Measurements from ENCODE around the gene FAM76B.

The FAM76B gene

DNA sequence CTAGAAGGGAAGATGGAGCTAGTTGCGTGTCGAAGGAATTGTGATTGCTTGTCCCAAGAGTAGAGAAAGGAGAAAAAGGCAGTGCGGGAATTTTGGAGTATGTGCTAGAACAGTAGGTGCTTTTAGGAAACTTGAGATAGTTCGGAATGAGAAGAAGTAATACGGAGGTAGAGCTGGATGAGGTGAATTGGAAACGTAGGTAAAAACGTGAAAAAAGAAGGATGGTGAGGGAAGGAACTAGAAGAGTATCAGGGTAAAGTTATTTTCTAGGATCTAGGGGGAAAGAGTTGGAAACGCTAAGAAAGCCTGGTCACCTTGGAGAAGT lies 2.1 kb upstream of the FAM76B start:
- DNase-seq: no peak

DNA sequence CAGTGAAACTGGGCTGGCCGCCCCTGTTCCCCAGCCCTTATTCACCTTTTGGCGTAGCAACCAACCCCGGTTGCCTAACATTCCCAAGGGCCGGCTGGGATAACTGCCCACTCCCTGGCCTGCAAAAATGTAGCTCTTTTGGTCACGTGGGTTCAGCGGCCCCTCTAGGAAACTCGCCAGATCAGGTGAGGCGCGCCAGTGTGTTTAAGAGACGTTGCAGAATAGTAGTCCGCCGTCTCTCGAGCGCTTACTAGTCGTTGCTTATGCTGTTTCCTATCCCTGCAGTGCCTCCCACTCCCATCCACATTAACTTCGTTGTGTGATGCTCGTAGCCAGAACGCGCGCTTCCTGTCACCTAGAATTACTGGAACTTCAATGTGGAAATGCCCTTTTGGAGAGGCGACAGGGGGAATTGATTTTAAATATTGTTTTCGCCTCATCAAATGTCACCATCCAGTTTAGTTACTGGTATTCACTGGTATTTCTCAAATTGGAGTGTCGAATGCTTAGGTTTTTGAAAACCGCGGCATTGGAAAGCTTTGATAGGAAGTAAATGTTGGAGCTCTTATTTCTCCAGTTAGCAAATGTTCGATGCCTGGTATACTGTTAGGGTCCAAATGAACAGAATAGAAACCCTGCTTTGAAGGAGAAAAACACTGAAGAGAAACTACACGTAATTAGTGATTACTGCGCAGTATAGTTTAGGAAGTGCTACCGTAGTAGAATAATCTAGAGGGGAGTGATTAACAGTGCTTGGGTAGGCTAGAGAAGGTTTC lies 1.5 kb upstream of the FAM76B start:
- DNase-seq: peak; percentile 49

DNA sequence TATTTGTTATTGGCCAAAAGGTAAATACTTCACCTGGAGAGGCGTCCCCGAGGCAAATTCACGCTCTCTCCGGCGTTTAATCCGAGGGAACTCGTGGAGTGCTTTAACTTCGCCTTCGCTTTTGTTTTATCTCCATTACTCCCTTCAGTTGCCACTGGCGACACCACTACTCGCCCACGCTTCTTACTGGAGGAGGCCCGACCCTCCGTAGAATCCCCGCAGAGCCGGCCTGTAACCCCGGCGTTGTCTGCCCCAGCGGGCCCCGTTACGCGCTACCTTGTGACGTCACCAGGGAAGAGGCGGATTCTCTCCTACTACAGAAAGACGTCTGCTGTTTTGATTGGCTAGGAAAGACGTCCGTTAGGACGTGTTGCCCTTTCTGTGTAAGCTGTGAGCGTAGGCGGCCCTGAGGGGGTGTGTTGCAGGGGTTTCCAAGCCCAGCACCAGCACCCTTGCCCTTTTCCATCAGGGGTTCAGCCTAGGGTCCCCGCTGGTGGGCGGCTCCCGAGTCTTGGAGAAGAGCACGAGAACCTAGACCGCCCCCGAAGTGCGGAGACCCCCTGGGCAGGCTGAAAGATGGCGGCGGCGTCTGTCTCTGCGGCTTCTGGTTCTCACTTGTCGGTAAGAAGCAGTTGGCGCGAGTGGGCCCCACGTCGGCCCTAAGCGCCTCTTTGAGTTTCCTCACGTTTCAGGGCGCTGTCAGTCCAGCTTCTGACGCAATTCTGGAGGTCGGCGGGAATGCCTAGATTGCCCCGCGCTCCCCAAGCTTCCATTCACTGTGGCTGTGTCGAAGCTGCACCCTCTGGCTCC lies 746 bp upstream of the FAM76B start, which contains the start of gene CEP57:
Gene CEP57 (plus strand): TSS at position 376 of the 810 bp plus-strand sequence. CDS start 201 bp downstream, at position 577.
- DNase-seq: peak; percentile 100

DNA sequence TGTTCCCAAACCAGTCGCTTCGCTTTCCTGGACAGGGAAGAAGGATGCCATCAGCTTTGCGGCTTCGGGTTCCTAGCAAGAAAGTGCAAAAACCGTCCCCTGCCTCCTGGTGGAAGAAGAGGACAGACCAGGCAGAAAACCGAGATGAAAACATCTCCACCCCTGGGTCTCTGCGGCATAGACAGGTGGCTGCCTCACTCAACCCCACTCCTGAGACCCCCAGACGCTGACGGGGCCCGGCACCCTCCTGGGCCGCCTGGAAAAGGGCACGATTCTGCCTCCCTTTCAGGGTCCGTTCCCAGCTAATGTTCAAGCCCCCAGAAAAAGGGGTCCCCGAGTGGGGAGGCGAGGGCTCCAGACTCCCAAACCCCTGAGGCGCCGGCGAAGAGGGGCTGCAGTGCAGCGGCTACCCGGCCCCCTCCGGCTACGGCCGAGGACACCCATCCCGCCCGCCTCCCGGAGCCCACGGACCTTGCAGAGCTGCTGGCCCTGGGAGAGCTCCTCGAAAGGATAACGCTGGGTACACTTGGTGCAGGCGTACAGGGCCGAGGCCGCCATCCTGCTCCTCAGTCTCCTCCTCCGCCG lies 569 bp downstream of the FAM76B start:
- no peak for DNase-seq

DNA sequence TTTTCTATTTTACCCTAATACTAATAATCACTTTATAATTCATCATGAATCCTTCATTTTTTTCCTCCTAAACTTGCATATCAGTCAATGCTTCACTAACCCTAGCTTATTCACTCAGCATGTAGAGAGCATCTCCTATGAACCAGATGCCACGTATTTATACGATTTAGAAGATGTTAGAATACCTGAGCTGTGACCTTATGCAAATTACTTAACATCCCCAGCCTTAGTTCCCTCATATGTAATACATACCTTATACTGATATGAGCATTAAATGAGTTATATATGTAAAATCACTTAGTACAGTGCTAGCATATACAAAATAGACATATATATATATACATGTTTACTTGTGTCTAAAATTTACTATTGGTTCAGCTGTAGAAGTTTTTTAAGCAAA lies 9.0 kb downstream of the FAM76B start:
- no peak for DNase-seq

DNA sequence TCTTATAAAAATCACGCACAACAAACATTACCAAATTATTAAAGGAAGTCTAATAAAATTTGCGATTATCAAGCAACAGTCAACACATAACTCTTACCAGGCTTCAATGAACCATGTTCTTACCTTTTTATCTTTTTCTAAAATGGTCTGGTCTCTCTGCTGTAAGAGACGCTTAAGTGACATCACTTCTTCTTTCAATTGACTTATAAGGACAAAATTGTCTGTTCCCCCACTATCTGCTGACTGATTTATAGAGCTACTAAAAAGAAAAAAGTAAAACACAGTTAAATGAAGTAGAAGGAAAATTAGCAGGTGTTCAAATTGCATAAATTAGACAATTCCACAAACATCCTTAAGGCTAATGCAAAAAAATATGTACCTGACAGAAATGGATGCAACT lies 10.9 kb downstream of the FAM76B start:
- no peak for DNase-seq

DNA sequence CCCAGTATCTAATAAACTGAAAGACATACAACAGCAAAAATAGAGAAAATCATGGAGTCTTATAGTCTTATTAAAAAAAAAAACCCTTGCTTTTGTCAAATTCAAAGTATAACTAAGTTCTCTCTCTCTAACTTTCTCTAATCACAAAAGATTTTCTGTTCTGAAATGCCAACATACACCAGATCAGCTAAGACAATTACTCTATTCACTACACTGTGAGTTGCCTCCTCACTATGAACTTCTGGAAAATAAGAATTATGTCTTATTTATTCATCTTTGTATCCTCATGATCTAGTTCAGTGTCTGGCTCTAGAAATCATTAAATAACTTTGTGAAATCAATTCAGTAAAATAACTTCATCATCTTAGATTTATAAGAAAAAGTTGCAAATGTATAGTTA lies 12.7 kb downstream of the FAM76B start:
- no peak for DNase-seq

DNA sequence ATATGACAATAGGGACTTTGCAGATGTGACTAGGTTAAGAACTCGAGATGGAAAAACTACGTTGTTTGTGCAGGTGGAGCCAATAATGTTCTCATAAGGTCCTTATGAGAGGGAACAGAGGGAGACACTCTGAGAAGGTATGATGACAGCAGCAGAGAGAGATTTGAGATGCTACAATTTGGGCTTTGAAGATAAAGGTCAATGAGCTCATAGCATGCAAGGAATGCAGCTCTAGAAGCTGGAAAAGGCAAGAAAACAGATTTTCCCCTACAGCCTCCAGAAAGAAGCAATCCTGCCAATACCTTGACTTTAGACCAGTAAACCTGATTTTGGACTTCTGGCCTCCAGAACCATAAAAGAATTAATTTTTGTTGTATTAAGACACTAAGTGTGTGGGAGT lies 21.1 kb downstream of the FAM76B start:
- no peak for DNase-seq

DNA sequence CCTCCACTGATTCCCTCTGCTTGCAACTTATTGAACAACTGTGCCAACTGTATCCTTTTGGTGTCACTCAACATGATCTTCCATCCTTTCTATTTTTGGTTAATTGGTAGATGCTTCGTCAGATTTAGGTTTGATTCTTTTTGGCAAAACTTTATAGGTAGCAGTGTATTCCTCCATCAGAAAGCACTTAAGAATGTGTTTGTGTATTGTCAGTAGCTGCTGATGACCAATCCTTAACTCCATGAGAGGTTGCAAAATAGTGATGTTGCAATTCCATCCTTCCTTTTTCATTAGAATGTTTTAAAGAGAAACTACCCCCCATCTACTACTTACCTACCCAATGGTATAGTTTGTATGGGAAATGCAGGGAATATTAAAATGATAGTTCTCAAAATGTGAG lies 22.1 kb downstream of the FAM76B start:
- DNase-seq: peak; percentile 81

DNA sequence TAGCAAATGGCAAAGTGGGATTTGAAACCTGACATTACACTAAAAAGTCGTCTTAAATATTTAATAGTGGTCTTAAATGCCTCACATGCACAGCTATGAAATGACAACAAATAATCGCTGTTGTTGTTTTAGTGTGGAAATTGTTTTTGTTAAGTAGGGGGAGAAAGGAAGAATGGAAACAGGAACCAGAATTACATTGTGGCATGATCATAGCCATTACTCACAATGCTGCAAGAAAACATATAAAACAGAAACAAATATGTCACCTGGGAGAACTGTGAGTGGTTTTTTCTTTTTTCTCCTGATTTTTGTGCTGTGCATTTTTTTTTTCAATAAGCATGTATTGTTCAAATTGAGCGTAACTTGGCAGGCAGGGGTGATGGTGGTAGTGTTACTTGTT lies 22.9 kb downstream of the FAM76B start:
- peak; percentile 68 for DNase-seq

DNA sequence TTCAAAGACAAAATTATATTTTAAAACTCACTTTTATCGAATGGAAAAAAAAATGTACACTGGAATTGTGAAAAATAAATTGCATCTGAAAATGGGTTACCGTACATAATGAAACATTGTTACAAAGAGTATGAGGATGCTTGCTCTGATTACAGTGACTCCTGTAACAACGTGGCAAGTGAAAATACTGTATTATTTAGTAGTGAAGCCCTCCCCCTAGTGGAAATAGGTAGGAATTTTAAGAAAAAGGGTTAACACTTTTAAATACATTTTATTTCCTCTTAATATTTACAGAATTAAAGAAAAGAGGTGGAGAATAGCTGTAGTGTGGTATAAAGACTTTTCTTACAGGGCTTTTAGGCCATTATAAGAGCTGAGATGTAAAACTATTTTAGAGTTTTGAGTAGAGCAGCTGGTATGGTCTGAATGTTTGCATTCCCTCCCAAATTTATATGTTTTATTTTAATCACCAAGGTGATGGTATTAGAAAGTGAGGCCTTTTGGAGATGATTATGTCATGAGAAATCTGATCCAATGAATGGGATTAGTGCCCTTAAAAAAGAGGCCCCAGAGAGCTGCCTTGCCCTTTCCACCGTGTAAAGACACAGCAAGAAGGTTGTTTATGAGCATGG lies 25.2 kb downstream of the FAM76B start:
- DNase-seq: peak; percentile 65

DNA sequence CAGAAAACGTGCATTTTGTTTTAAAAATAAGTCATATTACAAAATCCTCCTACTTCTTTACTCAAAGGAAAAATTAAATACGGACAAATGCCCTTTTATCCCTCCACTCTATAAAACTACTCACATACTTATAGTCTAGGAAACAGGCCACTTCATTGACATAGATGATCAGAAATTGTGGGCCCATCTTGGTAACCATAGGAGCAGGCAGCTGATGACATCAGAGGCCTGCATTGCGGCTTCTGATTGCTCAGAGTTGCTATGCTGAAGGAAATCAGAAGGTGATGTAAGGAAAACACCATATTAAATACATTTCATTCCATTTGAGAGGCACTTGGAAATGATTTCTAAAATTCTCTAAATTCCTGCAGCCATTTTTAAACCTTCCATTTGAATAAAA lies 27.0 kb downstream of the FAM76B start:
- DNase-seq: no peak

DNA sequence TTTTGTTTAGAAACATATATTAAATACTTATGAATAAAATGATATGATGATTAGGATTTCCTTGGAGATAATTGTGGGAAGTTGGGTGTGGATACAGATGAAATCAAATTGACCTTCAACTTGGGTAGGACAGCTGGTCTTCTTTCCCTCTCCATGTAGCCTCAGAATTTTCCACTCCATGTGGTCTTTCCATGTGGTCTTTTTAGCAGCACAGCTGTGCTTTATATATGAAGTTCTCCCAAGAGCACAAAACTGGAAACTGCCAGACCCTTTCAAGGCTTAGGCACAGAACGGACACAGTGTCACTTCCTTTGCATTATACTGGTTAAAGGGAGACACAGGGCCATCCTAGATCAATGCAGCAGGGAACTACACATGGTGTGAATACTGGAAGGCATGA lies 28.6 kb downstream of the FAM76B start:
- no peak for DNase-seq

DNA sequence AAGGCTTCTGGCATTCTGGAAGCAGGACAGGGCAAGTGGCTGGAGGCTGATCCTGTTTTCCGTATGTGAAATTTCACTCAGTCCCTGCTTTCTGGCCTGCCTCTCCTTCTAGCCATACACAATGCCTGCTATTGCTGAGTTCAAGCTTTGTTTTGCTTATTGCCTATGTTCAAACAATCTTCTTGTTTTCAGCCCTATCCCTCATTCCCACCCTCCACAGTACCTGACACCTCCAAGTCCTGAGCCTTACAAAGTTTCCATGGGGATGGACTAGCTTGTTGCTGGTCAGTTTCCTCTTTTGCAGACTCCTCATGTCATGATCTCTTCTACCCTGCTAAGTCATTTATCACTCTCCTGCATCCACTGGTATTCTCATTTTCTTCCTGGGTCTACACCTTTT lies 38.1 kb downstream of the FAM76B start:
- no peak for DNase-seq

DNA sequence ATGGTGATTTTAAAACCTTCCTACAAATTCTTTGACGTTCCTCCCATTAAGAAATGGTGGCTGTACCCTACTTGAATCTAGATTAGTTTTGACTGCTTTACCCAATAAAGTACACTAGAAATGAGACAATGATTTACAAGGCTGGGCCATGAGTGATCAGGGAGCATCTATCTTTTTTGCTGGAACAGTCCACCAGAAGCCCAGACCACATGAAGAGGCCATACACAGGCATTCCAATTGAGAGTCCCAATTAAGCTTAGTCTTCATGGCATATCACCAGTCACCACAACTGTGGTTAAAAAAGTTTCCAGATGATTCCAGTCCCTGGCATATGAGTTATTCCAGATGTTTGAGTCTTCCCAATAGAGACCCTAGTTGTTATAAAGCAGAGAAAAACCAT lies 39.5 kb downstream of the FAM76B start:
- no peak for DNase-seq

DNA sequence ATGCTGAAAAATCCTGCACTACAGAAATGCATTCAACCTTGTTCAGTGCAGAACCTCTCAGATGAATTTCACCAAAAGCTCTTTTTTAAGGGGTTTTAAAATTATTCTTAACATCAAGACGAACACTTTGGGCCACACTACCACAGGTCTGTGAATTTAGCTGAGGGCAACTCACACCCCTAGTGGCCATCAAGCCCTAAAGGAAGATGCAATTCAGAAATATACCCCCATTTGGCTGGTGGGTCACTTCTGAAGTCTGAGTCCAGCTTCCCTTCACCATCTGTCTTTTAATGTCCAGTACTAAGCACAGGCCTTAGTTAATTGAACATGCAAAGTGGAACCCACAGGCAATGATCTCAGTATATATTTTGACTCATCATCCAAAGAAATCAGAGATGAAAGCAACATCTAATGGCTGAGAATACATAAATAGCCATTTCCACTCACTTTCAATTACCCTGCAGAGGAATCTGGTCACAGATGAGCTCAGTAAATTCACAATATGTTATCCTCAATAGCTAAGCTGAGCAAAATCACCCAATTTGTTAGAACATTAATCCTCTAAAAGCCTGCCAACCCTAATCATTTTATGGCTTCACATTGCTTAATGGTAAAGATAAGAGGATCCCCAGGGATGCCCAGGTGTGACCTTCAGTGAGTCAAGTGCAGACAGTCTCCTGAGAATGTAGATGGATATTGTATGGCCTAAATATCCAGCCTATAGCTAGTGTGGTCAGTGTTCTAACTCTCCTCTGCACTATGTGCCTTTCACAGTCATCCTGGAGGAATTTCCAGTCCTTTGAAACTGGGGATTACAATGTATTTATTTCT lies 50.3 kb downstream of the FAM76B start:
- DNase-seq: no peak

DNA sequence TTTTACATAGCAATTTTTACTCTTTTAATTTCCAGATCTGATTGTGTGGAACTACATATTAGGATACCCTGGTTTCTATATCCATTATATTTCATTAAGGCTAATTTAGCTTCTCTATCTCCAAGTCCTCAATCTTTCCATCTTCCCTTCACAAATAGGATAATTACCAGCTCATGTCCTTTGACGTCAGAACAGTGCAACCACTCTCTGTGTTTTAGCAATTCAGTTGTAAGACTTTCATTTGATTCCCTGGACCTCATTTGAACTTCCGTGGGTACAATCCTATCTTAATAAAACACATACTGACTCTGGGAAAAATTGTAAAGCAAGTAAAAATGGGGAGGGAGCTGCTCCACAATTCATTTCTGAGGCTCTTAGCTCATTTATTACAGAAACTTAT lies 52.8 kb downstream of the FAM76B start:
- no peak for DNase-seq

DNA sequence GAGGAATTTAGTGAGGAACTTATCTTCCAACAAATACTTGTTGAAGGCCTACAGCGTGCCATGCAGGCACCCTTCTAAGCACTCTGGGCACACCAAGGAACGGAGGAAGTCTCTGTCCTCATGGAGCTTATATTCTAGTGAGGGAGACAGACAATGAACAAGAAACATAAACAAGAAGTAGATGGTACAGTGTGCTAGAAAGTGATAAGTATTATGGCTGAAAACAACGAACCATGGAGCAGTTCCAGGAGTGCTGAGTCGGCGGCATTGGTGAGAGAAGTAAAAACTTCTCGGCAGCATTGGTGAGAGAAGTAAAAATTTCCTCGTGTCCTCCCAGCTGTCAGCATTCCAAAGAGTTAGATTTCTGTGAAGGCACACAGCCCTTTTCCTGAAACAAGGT lies 53.2 kb downstream of the FAM76B start:
- no peak for DNase-seq

DNA sequence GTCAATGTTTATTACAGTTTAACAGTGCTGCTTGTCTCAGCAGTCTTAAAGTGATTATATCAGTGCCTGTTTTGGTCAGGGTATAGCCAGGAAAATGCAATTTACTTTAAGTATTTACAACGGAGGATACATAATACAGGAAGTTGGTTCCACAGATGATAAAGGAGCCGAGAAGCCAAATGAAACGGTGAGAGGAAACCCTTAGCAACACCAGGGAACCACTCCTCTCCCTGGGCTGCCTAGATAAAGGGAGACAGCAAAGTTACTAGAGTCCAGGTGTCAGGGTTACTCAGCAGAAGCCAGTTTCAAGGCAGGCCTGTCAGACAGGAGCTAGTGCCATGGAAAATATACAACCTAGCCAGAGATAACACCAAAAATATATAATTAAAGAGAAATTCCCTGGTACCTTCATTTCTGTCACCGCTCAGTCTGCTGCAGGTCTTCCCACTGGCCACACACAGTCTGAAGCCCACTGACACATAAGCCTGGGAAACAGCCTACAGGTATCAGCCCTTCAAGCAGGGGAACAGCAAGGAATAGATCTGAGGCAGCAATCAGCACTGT lies 55.5 kb downstream of the FAM76B start:
- no peak for DNase-seq

DNA sequence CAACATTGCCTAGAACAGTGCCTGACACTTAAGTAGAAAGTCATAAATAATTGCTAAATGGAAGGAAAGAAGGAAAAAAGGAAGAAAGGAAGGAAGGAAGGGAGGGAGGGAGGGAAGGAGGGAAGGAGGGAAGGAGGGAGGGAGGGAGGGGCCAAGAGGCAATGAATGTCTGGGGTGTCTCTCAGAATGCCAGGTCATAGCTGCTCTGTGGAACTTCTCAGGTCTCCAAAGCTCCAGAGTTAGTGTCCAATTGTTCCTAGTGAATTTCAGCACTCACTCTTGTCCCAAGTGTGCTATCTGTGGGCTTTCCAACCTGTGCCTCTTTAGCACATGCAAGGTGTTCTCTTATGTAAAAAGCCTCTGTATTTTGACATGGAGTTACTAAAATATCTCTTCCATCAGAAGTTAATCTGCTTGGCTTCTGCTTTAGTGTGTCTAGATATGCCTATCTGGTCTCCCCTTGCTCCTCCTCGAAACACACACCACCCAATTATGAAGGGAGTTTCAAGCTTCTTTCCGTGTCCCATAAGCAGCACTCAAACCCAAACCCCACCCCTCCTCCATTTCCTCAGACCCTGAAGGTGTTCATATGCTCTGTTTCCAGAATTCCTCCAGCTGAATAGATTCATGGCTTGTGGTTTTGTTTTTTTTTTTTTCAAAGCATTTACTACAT lies 56.5 kb downstream of the FAM76B start:
- DNase-seq: no peak

DNA sequence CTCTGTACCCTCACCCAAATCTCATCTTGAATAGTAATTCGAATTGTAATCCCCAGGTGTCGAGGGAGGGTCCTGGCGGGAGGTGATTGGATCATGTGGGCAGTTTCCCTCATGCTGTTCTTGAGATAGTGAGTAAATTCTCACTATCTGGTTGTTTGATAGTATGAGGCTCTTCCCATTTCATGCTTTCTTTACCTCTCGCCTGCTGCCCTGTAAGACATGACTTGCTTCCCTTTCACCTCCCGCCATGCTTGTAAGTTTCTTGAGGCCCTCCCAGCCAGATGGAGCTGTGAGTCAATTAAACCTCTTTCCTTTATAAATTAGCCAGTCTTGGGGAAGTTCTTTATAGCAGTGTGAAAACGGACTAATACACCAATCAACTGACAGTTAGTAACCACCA lies 60.1 kb downstream of the FAM76B start:
- DNase-seq: no peak

DNA sequence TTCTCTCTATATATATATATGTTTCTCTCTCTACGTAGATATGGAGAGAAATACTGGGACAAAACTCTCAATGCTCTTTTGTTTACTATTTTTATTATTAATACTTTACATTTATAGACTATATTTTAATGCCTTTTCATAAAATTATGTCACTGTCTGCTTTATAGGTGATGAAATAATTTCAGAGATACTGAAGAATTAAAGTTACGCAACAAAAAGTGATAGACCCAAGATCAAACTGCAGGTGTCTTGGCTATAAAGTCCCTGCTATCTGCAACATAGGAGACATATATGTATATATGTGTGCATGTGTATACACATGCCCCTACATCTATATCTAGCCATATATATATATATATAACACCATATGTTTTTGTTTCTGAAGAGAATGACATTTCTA lies 60.8 kb downstream of the FAM76B start:
- no peak for DNase-seq
